ENCODE results near the gene MMP14. TPM values are rescaled to one million over a fixed set of nuclear protein-coding genes. Genes with fewer than 3 reads are reported as not detected.

Gene MMP14
- polyA plus RNA-seq, 3 donors = 0.14 to 4.6 (median 0.44) TPM

DNA sequence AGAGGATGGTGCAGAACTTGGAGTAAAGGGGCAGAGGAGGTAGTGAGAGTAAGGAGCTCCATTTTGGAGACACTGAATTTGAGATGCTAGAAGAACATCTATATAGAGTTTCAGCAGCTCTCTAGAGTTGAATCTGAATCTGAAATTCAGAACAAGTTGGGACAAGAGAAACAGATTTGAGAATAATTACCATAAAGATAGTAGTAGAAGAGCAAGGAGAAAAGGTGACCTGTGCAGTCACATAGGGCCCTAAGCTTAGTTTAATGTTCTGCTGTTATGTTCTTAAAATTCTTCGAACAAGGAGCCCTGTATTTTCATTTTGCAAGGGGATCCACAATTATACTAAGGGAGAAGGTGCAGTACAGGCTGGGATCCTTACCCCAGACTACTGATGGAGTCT, 54.0 kb downstream of the MMP14 start:
- H2AFZ ChIP-seq (ENCODE audit: insufficient read depth, low read depth, low read length, poor library complexity, severe bottlenecking) = no peak overlapping the region
- intact Hi-C loops (cut with micrococcal nuclease) = no loop called here
- no peak overlapping the region for H3K4me3 ChIP-seq (replicated peaks in 1 of 3; ENCODE audit: low read depth in 2 of 3, low read length in 3 of 3)
- Mint-ChIP-seq H3K4me3 (no peak overlapping the region), H3K9me3 (peaks cover 0 to 8% (median 2%) of the 10 kb centered on the region in 7 donors), H3K27me3 (ENCODE audit: low read depth in 3 of 3) (peaks cover 15 to 25% (median 15%) of the 10 kb centered on the region in 3 donors), H3K36me3 (peaks cover 27 to 33% of the 10 kb centered on the region in 2 donors), H3K27ac (no peak overlapping the region), H3K4me1 (peaks cover 15% of the 10 kb centered on the region)
- no peaks in the 10 kb centered on the region for H4K20me1 ChIP-seq (ENCODE audit: insufficient read depth, low read length)
- H3K9me3 ChIP-seq (replicated peaks in 1 of 2; ENCODE audit: control insufficient read depth in 1 of 2, insufficient read depth in 1 of 2, low read length in 2 of 2) = no peaks in the 10 kb centered on the region
- peaks cover 0 to 14% of the 10 kb centered on the region in 2 donors for H3K27me3 ChIP-seq (ENCODE audit: control insufficient read depth in 2 of 2, insufficient read depth in 2 of 2, low read length in 2 of 2)
- no peaks in the 10 kb centered on the region for H3K79me2 ChIP-seq (ENCODE audit: insufficient read depth, low read length)
- H3K9ac ChIP-seq (ENCODE audit: insufficient read depth, low read length, poor library complexity, severe bottlenecking) = no peak overlapping the region
- no peak for TF ChIP-seq CTCF (IDR thresholded peaks at IDR 0.05)
- H3K4me2 ChIP-seq (replicated peaks; ENCODE audit: extremely low read depth, low read length, poor library complexity, severe bottlenecking) = no peak overlapping the region
- WGBS (ENCODE audit: insufficient coverage) = no CpG with 5 or more reads among the region's 1 CpG
- DNase-seq = no peak
- peaks cover 0 to 20% of the 10 kb centered on the region in 2 donors for H3K36me3 ChIP-seq (replicated peaks in 1 of 2; ENCODE audit: control insufficient read depth in 1 of 2, insufficient read depth in 2 of 2, low read length in 2 of 2)
- H3K27ac ChIP-seq (ENCODE audit: low read depth in 1 of 2, low read length in 2 of 2) = no peak overlapping the region
- peaks cover 12 to 15% of the 10 kb centered on the region in 2 donors for H3K4me1 ChIP-seq (ENCODE audit: control insufficient read depth in 1 of 2, insufficient read depth in 2 of 2, low read length in 2 of 2)

DNA sequence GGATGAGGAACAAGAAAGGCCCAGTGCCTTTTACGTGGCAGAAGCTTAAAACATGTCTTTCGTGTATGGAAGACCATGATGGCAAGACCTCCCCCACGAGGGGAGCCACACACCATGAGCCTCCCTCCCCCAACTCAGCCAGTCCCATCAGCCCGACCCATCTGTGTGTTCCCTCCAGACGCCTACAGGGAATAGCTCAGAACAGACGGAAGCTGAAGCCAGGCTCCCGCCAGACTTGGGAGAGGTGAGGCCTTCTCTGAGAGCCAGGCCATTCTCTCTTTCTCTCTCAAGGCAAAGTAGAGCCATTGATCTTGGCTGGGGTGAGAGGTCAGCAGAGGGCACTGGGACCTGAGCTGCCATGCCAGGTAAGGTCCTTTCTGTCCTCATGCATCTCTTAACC, 56.1 kb downstream of the MMP14 start:
- Mint-ChIP-seq H3K36me3 (peaks cover 32 to 33% of the 10 kb centered on the region in 2 donors), H3K4me1 (peaks cover 1% of the 10 kb centered on the region), H3K4me3 (no peak overlapping the region), H3K9me3 (peaks cover 0 to 2% (median 0%) of the 10 kb centered on the region in 7 donors), H3K27me3 (ENCODE audit: low read depth in 3 of 3) (peaks cover 0 to 5% (median 1%) of the 10 kb centered on the region in 3 donors), H3K27ac (peak overlapping the region in 2 of 7 donors; percentile 5 to 10)
- intact Hi-C loops (cut with micrococcal nuclease) = no loop called here
- Histone ChIP-seq H3K9me3 (replicated peaks in 1 of 2; ENCODE audit: control insufficient read depth in 1 of 2, insufficient read depth in 1 of 2, low read length in 2 of 2) (no peaks in the 10 kb centered on the region), H3K4me1 (ENCODE audit: control insufficient read depth in 1 of 2, insufficient read depth in 2 of 2, low read length in 2 of 2) (peaks cover 0 to under 1% of the 10 kb centered on the region in 2 donors), H3K4me3 (replicated peaks in 1 of 3; ENCODE audit: low read depth in 2 of 3, low read length in 3 of 3) (no peak overlapping the region), H2AFZ (ENCODE audit: insufficient read depth, low read depth, low read length, poor library complexity, severe bottlenecking) (no peak overlapping the region), H4K20me1 (ENCODE audit: insufficient read depth, low read length) (no peaks in the 10 kb centered on the region), H3K27ac (ENCODE audit: low read depth in 1 of 2, low read length in 2 of 2) (no peak overlapping the region), H3K9ac (ENCODE audit: insufficient read depth, low read length, poor library complexity, severe bottlenecking) (no peak overlapping the region), H3K27me3 (ENCODE audit: control insufficient read depth in 2 of 2, insufficient read depth in 2 of 2, low read length in 2 of 2) (no peaks in the 10 kb centered on the region), H3K36me3 (replicated peaks in 1 of 2; ENCODE audit: control insufficient read depth in 1 of 2, insufficient read depth in 2 of 2, low read length in 2 of 2) (peaks cover 0 to 35% of the 10 kb centered on the region in 2 donors), H3K79me2 (ENCODE audit: insufficient read depth, low read length) (no peaks in the 10 kb centered on the region), H3K4me2 (replicated peaks; ENCODE audit: extremely low read depth, low read length, poor library complexity, severe bottlenecking) (no peak overlapping the region)
- no peak for TF ChIP-seq CTCF (IDR thresholded peaks at IDR 0.05)
- no peak for DNase-seq
- WGBS (ENCODE audit: insufficient coverage) = 93% methylated on average over 2 of the region's 7 CpGs

Data from CD14-positive monocyte (primary cell).